C4-2B (cell line): ENCODE measurements around the gene TLR10.

ENCODE experiments used
- H3K27ac ChIP-seq: fragments of 450-650 bp; 2 replicates; pipeline ENCODE4 v1.5.1; 2017
- CTCF ChIP-seq: fragments of 450-650 bp; conservative IDR thresholded peaks from 2 replicates; pipeline ENCODE4 v1.5.1; 2017; ENCODE audit warnings: mild to moderate bottlenecking
- ZFX ChIP-seq: fragments of 450-650 bp; IDR thresholded peaks from 2 replicates; pipeline ENCODE4 v1.6.1; 2017

TLR10 gene

GRCh38 chr4:38747629-38748028, 35.2 kb downstream of the TLR10 start:
- TF ChIP-seq CTCF (no peak), ZFX (no peak)
- no peak overlapping the region for H3K27ac ChIP-seq

GRCh38 chr4:38745881-38746280, 36.9 kb downstream of the TLR10 start:
- TF ChIP-seq CTCF (no peak), ZFX (no peak)
- H3K27ac ChIP-seq = no peak overlapping the region

- TF ChIP-seq ZFX = no peak
- H3K27ac ChIP-seq = no peak overlapping the region
Observed at GRCh38 chr4:38743866-38744265, 38.9 kb downstream of the TLR10 start.

- no peak for TF ChIP-seq ZFX
- H3K27ac ChIP-seq = no peak overlapping the region
Observed at GRCh38 chr4:38740303-38740702, 42.5 kb downstream of the TLR10 start.

- no peak overlapping the region for H3K27ac ChIP-seq
- TF ChIP-seq CTCF (no peak), ZFX (no peak)
Observed at GRCh38 chr4:38738940-38739803, 43.6 kb downstream of the TLR10 start.

GRCh38 chr4:38735870-38736269, 46.9 kb downstream of the TLR10 start:
- H3K27ac ChIP-seq = no peak overlapping the region

GRCh38 chr4:38734911-38735310, 47.9 kb downstream of the TLR10 start:
- TF ChIP-seq CTCF = no peak
- no peak for TF ChIP-seq ZFX
- no peak overlapping the region for H3K27ac ChIP-seq

More at GRCh38 chr4:38735870-38736269, 46.9 kb downstream of the TLR10 start:
- no peak for TF ChIP-seq ZFX
- no peak for TF ChIP-seq CTCF

GRCh38 chr4:38734446-38734845, 48.3 kb downstream of the TLR10 start:
- TF ChIP-seq CTCF (no peak), ZFX (no peak)
- H3K27ac ChIP-seq = no peak overlapping the region
